ENCODE results near the gene PRKAR1B. TPM values are rescaled to one million over a fixed set of nuclear protein-coding genes. Genes with fewer than 3 reads are reported as not detected.

The PRKAR1B gene
- total RNA-seq, 1 experiment from 2014 or later, result 43.3 TPM

DNA sequence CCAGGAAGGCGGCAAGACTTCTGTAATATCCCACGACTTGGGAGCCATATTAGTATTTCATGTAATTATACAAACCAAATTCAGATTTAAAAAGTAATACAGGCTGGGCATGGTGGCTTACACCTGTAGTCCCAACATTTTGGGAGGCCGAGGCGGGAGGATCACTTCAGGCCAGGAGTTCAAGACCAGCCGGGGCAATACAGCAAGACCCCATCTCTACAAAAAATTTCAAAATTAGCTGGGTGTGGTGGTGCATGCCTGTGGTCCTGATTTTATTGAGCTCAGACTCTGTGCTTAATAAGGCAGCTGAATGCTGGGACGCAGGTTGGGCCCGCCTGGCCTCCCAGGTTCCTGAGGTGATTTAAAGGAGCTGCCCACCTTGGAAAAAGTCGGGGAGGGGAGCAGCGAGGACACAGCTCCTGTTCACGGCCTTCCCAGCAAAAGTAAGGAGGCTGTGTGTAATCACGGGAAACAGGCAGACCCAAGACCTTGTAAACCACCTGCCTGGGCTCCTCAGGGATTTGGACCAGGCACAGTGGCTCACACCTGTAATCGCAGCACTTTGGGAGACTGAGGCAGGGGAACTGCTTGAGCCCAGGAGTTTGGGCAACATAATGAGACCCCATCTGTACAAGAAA, 93.6 kb downstream of the PRKAR1B start:
- no peak for TF ChIP-seq CTCF (conservative IDR thresholded peaks at IDR 0.05)
- Mint-ChIP-seq H3K9me3 (no peaks in the 10 kb centered on the region), H3K27me3 (ENCODE audit: low read depth) (no peaks in the 10 kb centered on the region)

More for the DNA sequence above, 93.6 kb downstream of the PRKAR1B start:
- no peak overlapping the region for H4K5ac ChIP-seq (ENCODE audit: insufficient read length, low read depth, low read length)
- H2BK120ac ChIP-seq (ENCODE audit: low read depth, low read length, poor library complexity, severe bottlenecking), result no peak overlapping the region
- H2BK12ac ChIP-seq (ENCODE audit: insufficient read length, low read depth, low read length), result no peak overlapping the region
- no peaks in the 10 kb centered on the region for H3K4me1 ChIP-seq (ENCODE audit: insufficient read depth, low read length)
- H3K18ac ChIP-seq (ENCODE audit: insufficient read length, low read depth, low read length), result no peak overlapping the region
- no peaks in the 10 kb centered on the region for H3K23me2 ChIP-seq (ENCODE audit: insufficient read length, low read depth, low read length, poor library complexity, severe bottlenecking)
- no peak overlapping the region for H3K4ac ChIP-seq (ENCODE audit: low read depth, low read length)
- H2AFZ ChIP-seq (ENCODE audit: low read length), result no peak overlapping the region
- no peak overlapping the region for H3K4me2 ChIP-seq (ENCODE audit: insufficient read depth, insufficient read length, low read length)
- no peak overlapping the region for H2BK5ac ChIP-seq (ENCODE audit: insufficient read length, low read length)
- no peak overlapping the region for H3K14ac ChIP-seq (ENCODE audit: insufficient read depth, low read length)
- no peak overlapping the region for H3K27ac ChIP-seq (ENCODE audit: insufficient read length, low read depth, low read length)
- no peak overlapping the region for H2BK15ac ChIP-seq (ENCODE audit: low read depth, low read length)
- no peak overlapping the region for H4K91ac ChIP-seq (ENCODE audit: insufficient read length, low read depth, low read length)
- no peaks in the 10 kb centered on the region for H3K79me1 ChIP-seq (ENCODE audit: insufficient read depth, low read depth, low read length, poor library complexity, severe bottlenecking)
- no peak for DNase-seq
- no peak overlapping the region for H2AK5ac ChIP-seq (ENCODE audit: insufficient read length, low read length)
- H3K56ac ChIP-seq (ENCODE audit: insufficient read length, low read depth, low read length), result no peak overlapping the region
- no peak overlapping the region for H3K4me3 Mint-ChIP-seq
- no peaks in the 10 kb centered on the region for H3K9me3 ChIP-seq (ENCODE audit: control insufficient read depth, low read depth, low read length)
- H3K79me2 ChIP-seq (ENCODE audit: insufficient read depth, low read length), result no peaks in the 10 kb centered on the region
- no peaks in the 10 kb centered on the region for H3K27me3 ChIP-seq (ENCODE audit: insufficient read depth, low read length)
- H3K23ac ChIP-seq (ENCODE audit: insufficient read length, low read depth, low read length), result no peak overlapping the region
- no CpG with 5 or more reads among the region's 12 CpGs for WGBS (ENCODE audit: extremely low coverage, insufficient read length, low lambda C conversion rate)
- H4K20me1 ChIP-seq (ENCODE audit: control insufficient read depth, insufficient read depth, insufficient read length), result peaks cover 6% of the 10 kb centered on the region
- no peak overlapping the region for H4K8ac ChIP-seq (replicated peaks; ENCODE audit: insufficient read length, low read depth, low read length)
- H3K9ac ChIP-seq (ENCODE audit: extremely low read depth, insufficient read length, low read length), result no peak overlapping the region
- H3K36me3 Mint-ChIP-seq (ENCODE audit: insufficient read depth in 1 of 3, low read depth in 3 of 3), result no peaks in the 10 kb centered on the region; a peak in 1 of 7 replicates
- H3K4me1 Mint-ChIP-seq, result no peaks in the 10 kb centered on the region
- H3T11ph ChIP-seq (ENCODE audit: low read length), result no peak overlapping the region
- no peak overlapping the region for H3K27ac Mint-ChIP-seq
- no peak overlapping the region for H2BK20ac ChIP-seq (ENCODE audit: low read depth, low read length, poor library complexity, severe bottlenecking)
